Liver (tissue), 9 donors: ENCODE measurements around the gene NAA10. TPM values are rescaled to one million over a fixed set of nuclear protein-coding genes. Genes with fewer than 3 reads are reported as not detected.

Source experiments
- DNase-seq: peaks from one replicate; pipeline ENCODE4 v3.0.0-alpha.2; 2017; ENCODE audit warnings: low spot score
- H3K27ac ChIP-seq, 2 donors: one replicate each; pipeline ENCODE4 v1.7.0; 2013; ENCODE audit warnings: inconsistent platforms in 2 of 2, low read length in 2 of 2, control low read depth in 1 of 2, low read depth in 1 of 2, mild to moderate bottlenecking in 1 of 2
- H3K27me3 ChIP-seq, 4 donors: one replicate each; pipeline versions ENCODE4 v1.6.1 to v1.7.0; 2013; ENCODE audit warnings: low read length in 3 of 4, inconsistent platforms in 1 of 4, mild to moderate bottlenecking in 1 of 4, moderate library complexity in 1 of 4; ENCODE audit not compliant: control insufficient read depth in 4 of 4, insufficient read depth in 4 of 4
- H3K36me3 ChIP-seq, 4 donors: one replicate each; pipeline versions ENCODE4 v1.6.1 to v1.7.0; 2013; ENCODE audit warnings: low read length in 3 of 4, mild to moderate bottlenecking in 3 of 4, low read depth in 1 of 4, moderate library complexity in 1 of 4; ENCODE audit not compliant: control insufficient read depth in 4 of 4, insufficient read depth in 3 of 4
- H3K4me1 ChIP-seq, 4 donors: one replicate each; pipeline versions ENCODE4 v1.6.1 to v1.7.0; 2013; ENCODE audit warnings: low read length in 3 of 4, mild to moderate bottlenecking in 3 of 4, moderate library complexity in 1 of 4; ENCODE audit not compliant: control insufficient read depth in 4 of 4, insufficient read depth in 4 of 4
- H3K4me3 ChIP-seq, 3 donors: one replicate each; pipeline versions ENCODE4 v1.6.1 to v1.7.0; 2013; ENCODE audit warnings: low read length in 3 of 3, control low read depth in 1 of 3, low read depth in 1 of 3, mild to moderate bottlenecking in 1 of 3
- H3K9ac ChIP-seq, 2 donors: one replicate each; pipeline ENCODE4 v1.7.0; 2013; ENCODE audit warnings: low read length in 2 of 2, mild to moderate bottlenecking in 2 of 2, moderate library complexity in 2 of 2, control low read depth in 1 of 2, low read depth in 1 of 2
- H3K9me3 ChIP-seq, 4 donors: one replicate each; pipeline versions ENCODE4 v1.6.1 to v1.7.0; 2013; ENCODE audit warnings: low read length in 3 of 4; ENCODE audit not compliant: control insufficient read depth in 4 of 4
- CTCF ChIP-seq: fragments of 150-350 bp; IDR thresholded peaks from 2 replicates; pipeline ENCODE4 v1.5.1; 2017; ENCODE audit warnings: improper control_type of control experiment, low read depth, low read length; ENCODE audit not compliant: missing input control
- FOXA2 ChIP-seq: IDR thresholded peaks from 2 replicates; pipeline ENCODE4 v1.6.1; 2016; ENCODE audit warnings: antibody characterized with exemption
- GABPA ChIP-seq, 2 donors: IDR thresholded peaks in 1 of 2; conservative IDR thresholded peaks in 1 of 2; 2 replicates each; pipeline ENCODE4 v1.6.1; 2016; ENCODE audit warnings: antibody characterized with exemption in 2 of 2, mild to moderate bottlenecking in 1 of 2, moderate library complexity in 1 of 2
- JUND ChIP-seq, 2 donors: IDR thresholded peaks; 2 replicates each; pipeline ENCODE4 v1.6.1; 2016; ENCODE audit warnings: antibody characterized with exemption in 2 of 2
- MAX ChIP-seq: IDR thresholded peaks from 2 replicates; pipeline ENCODE4 v1.6.1; 2016; ENCODE audit warnings: antibody characterized with exemption
- REST ChIP-seq: IDR thresholded peaks from 2 replicates; pipeline ENCODE4 v1.6.1; 2016; ENCODE audit warnings: antibody characterized with exemption, mild to moderate bottlenecking
- RXRA ChIP-seq, 2 donors: IDR thresholded peaks; 2 replicates each; pipeline ENCODE4 v1.6.1; 2017 to 2018; ENCODE audit warnings: antibody characterized with exemption in 2 of 2, mild to moderate bottlenecking in 1 of 2
- SP1 ChIP-seq: IDR thresholded peaks from 2 replicates; pipeline ENCODE4 v1.6.1; 2018; ENCODE audit warnings: antibody characterized with exemption, mild to moderate bottlenecking
- ZBTB33 ChIP-seq: IDR thresholded peaks from 2 replicates; pipeline ENCODE4 v1.6.1; 2016; ENCODE audit warnings: antibody characterized with exemption
- WGBS: extraction: QIAGEN DNeasy Blood & Tissue Kit; methylation state at CpG from one replicate; pipeline ENCODE4 v1.1.7; 2013; 5-methylcytosine and 5-hydroxymethylcytosine counted together
- polyA plus RNA-seq, 2 donors: library from polyadenylated mRNA; stranded (reverse) in 1 of 2; unstranded in 1 of 2; fragments of 200-250 nt in 1 of 2; fragments of >200 nt in 1 of 2; fragmentation: Nextera tagmentation in 1 of 2; extraction: Ambion mirVana in 1 of 2; gene quantifications; one replicate each; pipeline versions ENCODE4 v1.2.1 to v1.2.3, GENCODE V29; 2013 to 2015
- total RNA-seq, 2 donors: library from RNA; depleted of rRNA; stranded (reverse); fragments of >200 nt; gene quantifications; one replicate each; pipeline ENCODE4 v1.2.3, GENCODE V29; 2014
- donor health status: healthy.
- donor health status: healthy.
- donor health status: healthy.
- donor health status: healthy.
- donor health status: healthy.

Gene NAA10
- total and polyA plus RNA-seq, 4 donors = 20.5 to 58.8 (median 44.4) TPM

- TF ChIP-seq ZBTB33 (no peak), SP1 (no peak)
Observed at GRCh38 chrX:153903991-153904957, 30.6 kb downstream of the NAA10 start, which contains the start of gene AVPR2 (continued).

GRCh38 chrX:153903238-153903980 is 31.4 kb downstream of the NAA10 start:
- Histone ChIP-seq H3K27ac (no peak overlapping the region), H3K27me3 (no peaks in the 10 kb centered on the region), H3K9ac (no peak overlapping the region), H3K4me1 (peaks cover 0 to 10% (median 4%) of the 10 kb centered on the region in 4 donors), H3K36me3 (no peaks in the 10 kb centered on the region), H3K4me3 (no peak overlapping the region), H3K9me3 (no peaks in the 10 kb centered on the region)
- DNase-seq = no peak
- 62% methylated on average over 18 of the region's 18 CpGs for WGBS
- TF ChIP-seq REST = no peak
- TF ChIP-seq MAX = no peak
- TF ChIP-seq SP1 = no peak
- TF ChIP-seq CTCF = no peak
- TF ChIP-seq GABPA (IDR thresholded peaks at IDR 0.05 in 1 of 2, conservative IDR thresholded peaks at IDR 0.05 in 1 of 2) = no peak
- TF ChIP-seq RXRA (IDR thresholded peaks at IDR 0.05) = no peak
- TF ChIP-seq JUND (IDR thresholded peaks at IDR 0.05) = no peak
- TF ChIP-seq FOXA2 = no peak
